Karpas-422 (cell line): Measurements from ENCODE around the gene FAM153A. TPM values are rescaled to one million over a fixed set of nuclear protein-coding genes. Genes with fewer than 3 reads are reported as not detected.
"Not testable (repeated sequence)": the region's sequence is repeated elsewhere in the genome, so short reads cannot be mapped to it uniquely, and the experiment has no call there.

Experiments used
- DNase-seq: peaks from one replicate; pipeline ENCODE4 v3.0.0-alpha.2; 2015
- H2AFZ ChIP-seq: fragments of 200-600 bp; sonication (generic); 2 replicates; pipeline ENCODE4 v1.6.1; 2014; ENCODE audit warnings: antibody characterized with exemption, low read length, mixed read lengths
- H3K27ac ChIP-seq: fragments of 200-600 bp; sonication (generic); 2 replicates; pipeline ENCODE4 v1.5.1; 2014; ENCODE audit warnings: mild to moderate bottlenecking, low read length, moderate library complexity
- H3K27me3 ChIP-seq: fragments of 200-600 bp; sonication (generic); 2 replicates; pipeline ENCODE4 v1.6.1; 2014; ENCODE audit warnings: low read length, mixed read lengths
- H3K36me3 ChIP-seq: fragments of 200-600 bp; sonication (generic); 2 replicates; pipeline ENCODE4 v1.6.1; 2014; ENCODE audit warnings: low read length, mixed read lengths; ENCODE audit not compliant: insufficient read depth
- H3K4me1 ChIP-seq: fragments of 200-600 bp; sonication (generic); 2 replicates; pipeline ENCODE4 v1.6.1; 2014; ENCODE audit warnings: mild to moderate bottlenecking, low read length, mixed read lengths
- H3K4me2 ChIP-seq: fragments of 200-600 bp; sonication (generic); 2 replicates; pipeline ENCODE4 v1.6.1; 2014; ENCODE audit warnings: low read length, low read depth, mild to moderate bottlenecking; ENCODE audit not compliant: poor library complexity, severe bottlenecking
- H3K4me3 ChIP-seq: fragments of 200-600 bp; sonication (generic); 2 replicates; pipeline ENCODE4 v1.5.1; 2014; ENCODE audit warnings: mild to moderate bottlenecking, antibody characterized with exemption, low read length, mixed read lengths
- H3K79me2 ChIP-seq: fragments of 200-600 bp; sonication (generic); 2 replicates; pipeline ENCODE4 v1.6.1; 2014; ENCODE audit warnings: mild to moderate bottlenecking, low read length, mixed read lengths
- H3K9ac ChIP-seq: fragments of 200-600 bp; sonication (generic); 2 replicates; pipeline ENCODE4 v1.6.0; 2014; ENCODE audit warnings: low read length
- H3K9me2 ChIP-seq: fragments of 200-600 bp; sonication (generic), shearing (Covaris generic); replicated peaks from 2 replicates; pipeline ENCODE4 v1.6.0; 2014; ENCODE audit warnings: mild to moderate bottlenecking, low read length, moderate library complexity; ENCODE audit not compliant: insufficient read depth
- H3K9me3 ChIP-seq: fragments of 300-700, 200-600 bp; sonication (generic); 2 replicates; pipeline ENCODE4 v1.6.1; 2014; ENCODE audit warnings: low read length, mixed read lengths
- H4K20me1 ChIP-seq: fragments of 200-600 bp; sonication (generic); 2 replicates; pipeline ENCODE4 v1.6.1; 2014; ENCODE audit warnings: mild to moderate bottlenecking, antibody characterized with exemption, low read length, low read depth; ENCODE audit not compliant: insufficient read depth
- total RNA-seq: library from RNA; depleted of rRNA; stranded (reverse); fragments of >200 nt; shearing (Covaris generic); gene quantifications from 2 replicates; pipeline ENCODE4 v1.2.3, GENCODE V29; 2014; ENCODE audit warnings: low replicate concordance

FAM153A gene
- total RNA-seq, 1 experiment from 2014 or later, result not detected

DNA sequence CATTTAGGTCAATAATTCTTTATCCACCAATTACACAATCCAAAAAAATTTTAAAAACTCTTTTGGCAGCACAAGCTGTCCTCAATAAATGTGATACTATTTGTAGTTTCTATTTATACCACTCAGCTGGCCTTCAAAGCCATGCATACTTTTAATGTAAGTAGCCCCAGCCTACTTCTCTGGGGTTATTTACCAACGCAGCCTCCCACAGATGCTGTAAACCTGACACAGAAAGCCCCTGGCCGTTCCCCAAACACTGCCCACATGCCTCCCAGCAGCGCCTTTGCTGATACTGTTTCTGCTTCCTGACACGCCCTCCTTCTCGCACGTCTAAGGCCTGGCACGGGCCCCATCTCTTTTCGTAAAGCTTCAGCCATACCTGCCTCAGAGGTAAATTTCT is 62.7 kb downstream of the FAM153A start:
- H3K79me2 ChIP-seq, H3K4me3 ChIP-seq, H3K27me3 ChIP-seq, H3K9me3 ChIP-seq, H3K4me2 ChIP-seq, H2AFZ ChIP-seq, H3K9me2 ChIP-seq, H3K4me1 ChIP-seq, H4K20me1 ChIP-seq, H3K9ac ChIP-seq, DNase-seq, H3K36me3 ChIP-seq, H3K27ac ChIP-seq: not testable (repeated sequence)

DNA sequence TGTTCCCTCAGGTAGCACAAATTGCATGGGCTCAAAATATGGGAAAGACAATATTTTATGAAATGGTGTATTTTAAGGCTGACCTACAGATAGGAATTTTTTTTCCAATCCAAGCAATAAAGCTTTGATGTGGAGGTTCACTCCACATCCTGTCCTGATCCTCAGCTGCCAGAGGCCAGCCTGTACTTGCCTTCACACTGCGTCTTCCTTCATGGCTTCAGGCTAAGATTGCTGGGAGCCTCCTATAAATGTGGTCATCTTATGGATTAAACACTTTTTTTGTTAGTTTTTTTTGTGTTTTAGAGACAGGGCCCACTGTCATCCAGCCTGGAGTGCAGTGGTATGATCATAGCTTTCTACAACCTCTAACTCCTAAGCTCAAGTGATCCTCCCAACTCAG is 67.3 kb downstream of the FAM153A start:
- not testable (repeated sequence) for H3K4me2 ChIP-seq, H3K27me3 ChIP-seq, H3K79me2 ChIP-seq, H3K4me3 ChIP-seq, H3K9ac ChIP-seq, H3K9me3 ChIP-seq, H3K9me2 ChIP-seq, H3K4me1 ChIP-seq, H3K36me3 ChIP-seq, H2AFZ ChIP-seq, H3K27ac ChIP-seq, H4K20me1 ChIP-seq, DNase-seq

GRCh38 chr5:177696100-177696499 is 86.6 kb downstream of the FAM153A start:
- H3K27ac ChIP-seq, H3K79me2 ChIP-seq: not testable (repeated sequence)

GRCh38 chr5:177695356-177695930 is 87.3 kb downstream of the FAM153A start:
- H3K79me2 ChIP-seq, H3K36me3 ChIP-seq, H2AFZ ChIP-seq, H3K4me3 ChIP-seq, H4K20me1 ChIP-seq, H3K27me3 ChIP-seq, H3K27ac ChIP-seq, H3K4me1 ChIP-seq, DNase-seq, H3K9me3 ChIP-seq, H3K9ac ChIP-seq, H3K9me2 ChIP-seq, H3K4me2 ChIP-seq: not testable (repeated sequence)

More at GRCh38 chr5:177696100-177696499, 86.6 kb downstream of the FAM153A start:
- H3K9ac ChIP-seq, H3K36me3 ChIP-seq, H3K4me2 ChIP-seq, DNase-seq, H3K4me3 ChIP-seq, H4K20me1 ChIP-seq, H3K27me3 ChIP-seq, H3K4me1 ChIP-seq, H3K9me2 ChIP-seq, H2AFZ ChIP-seq, H3K9me3 ChIP-seq: not testable (repeated sequence)

DNA sequence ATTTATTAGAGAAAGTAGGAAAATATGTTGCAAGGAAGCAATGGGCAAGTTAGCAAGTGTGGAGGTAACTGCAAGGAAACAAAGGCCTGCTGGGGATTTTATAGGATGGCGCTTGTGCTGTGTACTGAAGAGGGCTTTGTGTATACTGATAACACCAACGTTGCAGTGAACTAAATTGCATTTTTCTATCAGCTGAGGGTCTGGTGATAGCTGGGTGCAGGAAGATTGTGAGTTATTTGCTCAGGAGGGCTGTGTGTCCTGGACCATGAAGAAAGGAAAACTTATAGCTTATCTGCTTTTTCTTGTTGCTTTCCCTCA is 88.2 kb downstream of the FAM153A start:
- not testable (repeated sequence) for H3K36me3 ChIP-seq, DNase-seq, H2AFZ ChIP-seq, H3K27ac ChIP-seq, H3K79me2 ChIP-seq, H3K4me3 ChIP-seq, H3K27me3 ChIP-seq, H3K9ac ChIP-seq, H4K20me1 ChIP-seq, H3K4me2 ChIP-seq, H3K9me3 ChIP-seq, H3K4me1 ChIP-seq, H3K9me2 ChIP-seq

GRCh38 chr5:177693671-177694517 is 88.8 kb downstream of the FAM153A start:
- H2AFZ ChIP-seq, H3K4me3 ChIP-seq, H3K4me1 ChIP-seq, H3K27me3 ChIP-seq, DNase-seq, H3K36me3 ChIP-seq, H4K20me1 ChIP-seq, H3K9ac ChIP-seq, H3K27ac ChIP-seq, H3K9me2 ChIP-seq, H3K9me3 ChIP-seq, H3K4me2 ChIP-seq, H3K79me2 ChIP-seq: not testable (repeated sequence)

DNA sequence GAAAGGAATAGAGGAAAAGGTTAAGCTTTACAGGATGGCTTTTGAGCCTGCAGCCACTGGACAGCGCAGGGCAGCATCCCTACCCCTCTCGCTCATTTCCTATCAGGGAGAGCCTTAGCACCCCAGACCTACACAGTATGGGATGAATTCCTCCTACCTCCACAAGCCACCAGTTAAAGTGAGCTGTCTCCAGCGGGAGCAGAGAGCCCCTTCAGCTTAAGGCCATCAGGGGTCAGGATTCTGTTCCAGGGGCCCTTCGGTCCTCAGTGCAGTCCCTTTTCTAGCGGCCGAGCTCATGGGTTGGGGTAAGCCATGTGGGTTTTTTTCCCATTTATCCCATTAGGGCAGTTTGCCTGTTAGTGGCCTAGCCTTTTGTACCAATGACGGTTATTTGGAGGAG is 89.7 kb downstream of the FAM153A start:
- not testable (repeated sequence) for DNase-seq, H3K79me2 ChIP-seq, H3K27me3 ChIP-seq, H3K9me2 ChIP-seq, H3K4me3 ChIP-seq, H3K4me1 ChIP-seq, H3K36me3 ChIP-seq, H4K20me1 ChIP-seq, H3K27ac ChIP-seq, H3K4me2 ChIP-seq, H3K9me3 ChIP-seq, H3K9ac ChIP-seq, H2AFZ ChIP-seq

- H3K9me3 ChIP-seq, H3K27me3 ChIP-seq, H2AFZ ChIP-seq, H3K36me3 ChIP-seq, H4K20me1 ChIP-seq, H3K4me3 ChIP-seq, H3K27ac ChIP-seq, H3K4me1 ChIP-seq, H3K4me2 ChIP-seq, H3K9ac ChIP-seq, DNase-seq, H3K79me2 ChIP-seq, H3K9me2 ChIP-seq: not testable (repeated sequence)
These were observed 90.2 kb downstream of the FAM153A start for GRCh38 chr5:177692507-177692906.
